ENCODE data around the gene RHBG. TPM values are rescaled to one million over a fixed set of nuclear protein-coding genes. Genes with fewer than 3 reads are reported as not detected.

RHBG gene
- total and polyA plus RNA-seq, 2 experiments from 2014 or later, result 1.2 to 1.6 TPM

DNA sequence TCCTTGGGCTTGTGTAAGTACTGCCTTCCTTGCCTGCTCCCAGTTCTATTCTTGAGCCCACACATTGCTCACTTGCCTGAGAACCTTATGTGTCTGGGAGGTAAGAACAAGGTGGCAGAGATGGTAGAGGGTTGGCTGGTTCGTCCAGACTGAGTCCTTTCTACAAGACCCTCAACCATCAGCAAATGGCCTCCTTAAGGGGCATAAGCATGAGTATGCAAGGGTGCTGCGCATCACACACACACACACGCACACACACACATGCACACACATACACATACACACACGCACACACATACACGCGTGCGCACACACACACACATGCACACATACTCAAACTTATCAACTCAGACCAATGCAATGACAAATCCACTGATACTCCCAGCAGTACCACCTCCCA lies 56.9 kb downstream of the RHBG start (continued):
- TF ChIP-seq ZNF462 (CRISPR knock-in tag; IDR thresholded peaks at IDR 0.05), result no peak
- TF ChIP-seq REST (IDR thresholded peaks at IDR 0.05; ENCODE audit: unreplicated experiment), result no peak
- TF ChIP-seq JUNB (IDR thresholded peaks at IDR 0.05; ENCODE audit: unreplicated experiment), result no peak

GRCh38 chr1:156427957-156428356 lies 58.9 kb downstream of the RHBG start:
- Histone ChIP-seq H3K4me3 (no peak overlapping the region), H3K9me2 (ENCODE audit: insufficient read depth) (no peaks in the 10 kb centered on the region), H3K4me2 (no peak overlapping the region), H3K27ac (ENCODE audit: low read depth) (no peak overlapping the region), H3K27me3 (ENCODE audit: insufficient read depth) (peaks cover 100% of the 10 kb centered on the region), H2AFZ (no peak overlapping the region), H3K79me2 (replicated peaks; ENCODE audit: insufficient read depth) (no peaks in the 10 kb centered on the region), H3F3A (replicated peaks; ENCODE audit: low read depth) (peaks cover 25% of the 10 kb centered on the region), H4K20me1 (replicated peaks; ENCODE audit: insufficient read depth) (peaks cover 9% of the 10 kb centered on the region; the same call in 1 of the 2 replicates), H3K4me1 (ENCODE audit: insufficient read depth) (peaks cover 58% of the 10 kb centered on the region), H3K36me3 (ENCODE audit: insufficient read depth) (no peaks in the 10 kb centered on the region; the same call in 1 of the 2 replicates)
- Mint-ChIP-seq H3K27ac (no peak overlapping the region), H3K9me3 (no peaks in the 10 kb centered on the region), H3K4me1 (peaks cover 52% of the 10 kb centered on the region), H3K4me3 (no peak overlapping the region), H3K36me3 (ENCODE audit: low read depth) (no peaks in the 10 kb centered on the region), H3K27me3 (ENCODE audit: insufficient read depth, low read depth, poor library complexity) (peaks cover 89% of the 10 kb centered on the region)
- no peak for DNase-seq (ENCODE audit: low spot score)
- ATAC-seq, result no peak
- TF ChIP-seq, protein P1, sequence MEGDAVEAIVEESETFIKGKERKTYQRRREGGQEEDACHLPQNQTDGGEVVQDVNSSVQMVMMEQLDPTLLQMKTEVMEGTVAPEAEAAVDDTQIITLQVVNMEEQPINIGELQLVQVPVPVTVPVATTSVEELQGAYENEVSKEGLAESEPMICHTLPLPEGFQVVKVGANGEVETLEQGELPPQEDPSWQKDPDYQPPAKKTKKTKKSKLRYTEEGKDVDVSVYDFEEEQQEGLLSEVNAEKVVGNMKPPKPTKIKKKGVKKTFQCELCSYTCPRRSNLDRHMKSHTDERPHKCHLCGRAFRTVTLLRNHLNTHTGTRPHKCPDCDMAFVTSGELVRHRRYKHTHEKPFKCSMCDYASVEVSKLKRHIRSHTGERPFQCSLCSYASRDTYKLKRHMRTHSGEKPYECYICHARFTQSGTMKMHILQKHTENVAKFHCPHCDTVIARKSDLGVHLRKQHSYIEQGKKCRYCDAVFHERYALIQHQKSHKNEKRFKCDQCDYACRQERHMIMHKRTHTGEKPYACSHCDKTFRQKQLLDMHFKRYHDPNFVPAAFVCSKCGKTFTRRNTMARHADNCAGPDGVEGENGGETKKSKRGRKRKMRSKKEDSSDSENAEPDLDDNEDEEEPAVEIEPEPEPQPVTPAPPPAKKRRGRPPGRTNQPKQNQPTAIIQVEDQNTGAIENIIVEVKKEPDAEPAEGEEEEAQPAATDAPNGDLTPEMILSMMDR (conservative IDR thresholded peaks at IDR 0.05; ENCODE audit: low read depth in 2 of 2), result no peak
- TF ChIP-seq ZNF114 (CRISPR knock-in tag; IDR thresholded peaks at IDR 0.05), result no peak
- TF ChIP-seq STAT1 (IDR thresholded peaks at IDR 0.05; ENCODE audit: unreplicated experiment), result no peak

All from GM23338 (cell line).